ENCODE results near the gene EN2. TPM values are rescaled to one million over a fixed set of nuclear protein-coding genes. Genes with fewer than 3 reads are reported as not detected.

The EN2 gene
- total RNA-seq: not detected in 2 replicates

GRCh38 chr7:155458111-155458877, at the start of gene EN2:
EN2 (plus strand) TSS chr7:155458129; CDS start chr7:155458378, 249 bp downstream.

Other genes with a start within 250 kb of the EN2 start
- gene INSIG1, start 160.3 kb upstream of the EN2 start, total RNA-seq: 59.4 and 85.2 TPM in 2 replicates
- gene CNPY1, start 88.4 kb downstream of the EN2 start, total RNA-seq: not detected in 2 replicates
- gene RBM33, start 186.5 kb downstream of the EN2 start, total RNA-seq: 9.2 and 15.0 TPM in 2 replicates